NCI-H1436 (cell line): ENCODE results near the gene ELF2.
"Not testable (repeated sequence)": the region's sequence is repeated elsewhere in the genome, so short reads cannot be mapped to it uniquely, and the experiment has no call there.

Source experiments
- DNase-seq: peaks from one replicate; lab custom pipeline; 2025; lab: John Stamatoyannopoulos, UW

The ELF2 gene

DNA sequence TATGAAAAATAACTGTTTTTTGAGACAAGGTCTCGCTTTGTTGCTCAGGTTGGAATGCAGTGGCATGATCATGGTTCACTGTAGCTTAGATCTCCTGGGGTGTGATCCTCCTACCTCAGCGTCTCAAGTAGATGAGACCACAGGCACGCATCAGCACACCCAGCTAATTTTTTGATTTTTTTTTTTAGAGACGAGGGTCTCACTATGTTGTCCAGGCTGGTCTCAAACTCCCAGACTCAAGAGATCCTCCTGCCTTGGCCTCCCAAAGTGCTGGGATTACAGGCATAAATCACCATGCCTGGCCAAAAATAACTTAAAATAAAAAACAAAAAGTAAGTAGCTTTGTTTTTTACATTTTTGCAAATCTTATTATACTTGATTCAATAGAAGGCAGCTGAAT lies 98.1 kb downstream of the ELF2 start:
- no peak for DNase-seq

DNA sequence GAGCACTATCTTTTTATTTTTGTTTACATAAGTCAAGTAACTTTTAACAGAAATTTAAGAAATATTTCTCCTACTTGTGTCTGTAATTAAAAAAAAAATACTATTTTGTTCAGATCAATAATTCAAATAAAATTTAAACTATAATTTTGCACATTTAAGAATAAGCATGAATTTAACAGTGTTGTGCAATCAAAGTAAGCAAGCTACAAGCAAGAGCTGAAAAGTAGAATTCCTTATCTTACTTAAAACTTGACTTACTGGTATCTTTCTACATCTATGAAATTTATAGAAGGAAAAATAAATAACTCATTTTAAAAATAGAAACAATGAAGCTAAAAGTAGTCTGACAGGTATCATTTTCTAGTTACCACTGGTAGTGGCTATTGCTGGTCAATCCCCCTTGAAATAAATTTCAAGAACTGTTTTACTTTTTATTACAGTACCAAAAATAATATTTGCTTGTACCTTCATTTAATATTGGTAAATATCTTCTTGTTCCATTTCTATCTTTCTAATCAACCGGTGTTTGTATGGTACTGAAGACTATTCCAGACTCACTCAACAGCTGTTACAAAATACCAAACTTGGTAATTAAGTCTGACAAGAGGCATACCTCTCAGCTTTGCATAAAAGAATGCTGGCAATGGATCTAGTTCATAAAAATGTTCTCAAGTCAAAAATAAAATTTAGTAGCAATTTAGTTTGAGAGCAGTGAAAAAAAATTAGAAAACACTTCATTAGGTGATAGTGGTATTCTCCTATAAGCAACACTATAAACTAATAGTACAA lies 99.3 kb downstream of the ELF2 start:
- no peak for DNase-seq

GRCh38 chr4:139076016-139076744 lies 100.8 kb downstream of the ELF2 start:
- DNase-seq = no peak

DNA sequence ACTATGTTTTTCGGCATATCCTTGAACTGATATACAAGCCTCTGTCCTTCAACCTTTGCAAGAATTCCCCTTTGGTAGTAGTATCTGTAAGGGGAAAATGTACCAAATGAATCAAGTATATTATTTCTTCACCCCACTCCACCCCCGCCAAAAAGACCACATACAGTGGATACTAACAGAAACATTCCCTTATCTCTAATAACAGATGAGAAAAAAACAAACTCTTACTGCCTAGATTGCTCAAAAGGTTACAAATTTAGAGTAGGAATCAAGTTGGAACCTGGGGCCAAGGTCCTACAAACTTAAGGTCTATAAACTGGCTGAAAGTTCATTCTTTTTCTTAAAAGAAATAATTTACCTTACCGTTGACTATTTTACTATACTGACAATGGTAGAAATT lies 116.4 kb downstream of the ELF2 start:
- no peak for DNase-seq

- DNase-seq = not testable (repeated sequence)
These were observed 118.0 kb downstream of the ELF2 start for GRCh38 chr4:139059026-139059425.

DNA sequence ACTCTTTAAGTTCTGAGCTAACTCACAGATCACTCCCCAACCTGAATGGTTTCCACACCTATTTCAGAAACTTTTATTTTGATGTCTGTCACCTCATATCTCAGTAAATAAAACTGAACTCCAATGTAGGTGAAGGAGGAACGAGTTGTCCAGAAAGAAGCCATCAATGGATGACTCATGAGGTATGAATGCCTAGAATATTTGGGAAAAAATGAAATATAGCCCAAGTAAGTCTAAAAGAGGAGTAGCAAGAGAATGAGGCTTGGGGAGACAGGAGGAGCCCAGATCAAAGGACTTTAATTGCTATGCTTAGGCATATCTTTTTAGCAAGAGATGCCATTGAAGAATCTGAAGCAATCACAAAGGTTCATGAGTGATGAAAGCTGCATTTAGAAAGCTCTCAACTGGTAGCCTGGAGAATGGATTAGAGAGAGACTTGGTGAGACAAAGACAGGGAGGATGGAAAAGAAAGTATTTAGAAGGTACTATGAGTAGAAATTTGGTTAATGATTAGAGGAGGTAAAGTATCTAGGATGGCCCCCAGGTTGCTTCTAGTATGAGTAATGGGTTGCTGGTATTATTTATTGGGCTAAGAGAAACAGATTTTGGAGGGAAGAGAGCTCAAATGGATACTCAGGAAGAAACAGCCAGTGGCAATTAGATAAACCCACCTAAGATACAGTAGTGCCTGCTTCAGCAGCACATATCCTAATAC lies 122.1 kb downstream of the ELF2 start:
- no peak for DNase-seq

DNA sequence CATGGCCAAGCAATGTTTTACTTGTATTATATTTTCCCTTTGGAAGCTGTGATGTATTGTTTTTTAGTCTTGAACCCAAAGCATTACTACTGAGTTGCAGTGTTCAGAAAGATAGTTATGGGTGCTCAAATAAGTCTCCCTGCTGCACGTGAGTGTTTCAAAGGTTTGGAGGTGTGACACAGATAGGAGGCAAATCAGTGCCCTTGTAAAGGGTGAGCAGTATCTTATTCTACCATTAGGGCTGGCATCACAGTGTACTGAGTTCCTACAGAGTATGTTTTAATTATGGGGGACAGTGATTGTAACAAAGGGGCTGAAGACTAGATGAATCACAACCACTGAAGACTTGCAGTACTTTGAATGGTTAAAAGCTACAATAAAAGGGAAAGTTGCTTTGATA lies 123.1 kb downstream of the ELF2 start:
- no peak for DNase-seq

DNA sequence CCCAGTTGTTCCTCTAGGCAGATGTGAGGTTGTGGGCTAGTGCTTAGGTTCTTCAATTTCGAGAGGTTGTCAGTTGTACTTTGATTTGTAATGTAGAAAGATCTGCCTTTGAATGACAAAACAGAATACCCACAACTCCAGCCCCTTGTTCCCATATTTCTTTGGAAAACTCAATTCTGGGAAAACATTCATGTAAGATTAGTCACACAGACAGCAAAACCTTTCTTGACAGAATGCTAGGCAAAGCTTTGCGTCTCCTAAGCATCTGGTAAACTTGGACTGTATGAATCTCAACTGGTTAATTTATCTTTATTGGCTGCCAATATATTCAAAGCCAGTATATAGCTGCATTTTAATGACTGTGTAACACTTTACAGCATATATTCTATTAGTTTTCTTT lies 126.6 kb downstream of the ELF2 start:
- DNase-seq = no peak

GRCh38 chr4:139048026-139048425 lies 129.0 kb downstream of the ELF2 start:
- no peak for DNase-seq

- no peak for DNase-seq
These were observed 132.7 kb downstream of the ELF2 start for GRCh38 chr4:139044291-139044690.

DNA sequence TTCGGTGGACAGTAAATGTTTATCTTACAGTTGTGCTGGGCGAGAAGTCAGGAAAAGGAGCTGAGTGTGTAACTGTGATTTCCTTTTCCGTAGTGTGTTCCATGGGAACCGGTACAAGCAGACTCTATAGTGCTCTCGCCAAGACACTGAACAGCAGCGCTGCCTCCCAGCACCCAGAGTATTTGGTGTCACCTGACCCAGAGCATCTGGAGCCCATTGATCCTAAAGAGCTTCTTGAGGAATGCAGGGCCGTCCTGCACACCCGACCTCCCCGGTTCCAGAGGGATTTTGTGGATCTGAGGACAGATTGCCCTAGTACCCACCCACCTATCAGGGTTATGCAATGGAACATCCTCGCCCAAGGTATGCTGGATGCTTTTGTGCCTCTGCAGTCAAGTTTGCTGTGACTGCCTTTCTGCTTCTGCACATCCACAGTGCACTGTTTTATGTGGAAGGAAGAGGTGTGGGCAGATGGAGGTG lies 134.0 kb downstream of the ELF2 start:
- no peak for DNase-seq

GRCh38 chr4:139038874-139039443 lies 138.1 kb downstream of the ELF2 start:
- no peak for DNase-seq

GRCh38 chr4:139036885-139037284 lies 140.1 kb downstream of the ELF2 start:
- DNase-seq = no peak

DNA sequence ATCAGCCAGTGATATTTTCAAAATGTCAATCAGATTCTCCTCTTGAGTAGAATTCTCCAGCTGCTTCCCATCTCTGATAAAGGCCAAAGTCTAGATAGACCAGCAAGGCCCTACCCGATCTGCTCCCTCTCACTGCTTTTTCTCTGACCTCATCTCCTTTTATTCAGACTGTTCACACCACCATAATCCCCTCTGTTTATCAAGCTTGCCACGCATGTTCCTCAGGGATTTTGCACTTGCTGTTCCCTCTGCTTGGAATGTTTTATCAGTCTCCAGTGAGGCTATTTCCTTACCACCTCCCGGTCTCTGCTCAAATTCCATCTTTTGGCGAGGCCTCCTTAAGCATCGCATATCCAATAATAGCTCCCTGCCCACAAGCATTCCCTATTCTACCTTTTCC lies 141.4 kb downstream of the ELF2 start:
- DNase-seq = no peak

DNA sequence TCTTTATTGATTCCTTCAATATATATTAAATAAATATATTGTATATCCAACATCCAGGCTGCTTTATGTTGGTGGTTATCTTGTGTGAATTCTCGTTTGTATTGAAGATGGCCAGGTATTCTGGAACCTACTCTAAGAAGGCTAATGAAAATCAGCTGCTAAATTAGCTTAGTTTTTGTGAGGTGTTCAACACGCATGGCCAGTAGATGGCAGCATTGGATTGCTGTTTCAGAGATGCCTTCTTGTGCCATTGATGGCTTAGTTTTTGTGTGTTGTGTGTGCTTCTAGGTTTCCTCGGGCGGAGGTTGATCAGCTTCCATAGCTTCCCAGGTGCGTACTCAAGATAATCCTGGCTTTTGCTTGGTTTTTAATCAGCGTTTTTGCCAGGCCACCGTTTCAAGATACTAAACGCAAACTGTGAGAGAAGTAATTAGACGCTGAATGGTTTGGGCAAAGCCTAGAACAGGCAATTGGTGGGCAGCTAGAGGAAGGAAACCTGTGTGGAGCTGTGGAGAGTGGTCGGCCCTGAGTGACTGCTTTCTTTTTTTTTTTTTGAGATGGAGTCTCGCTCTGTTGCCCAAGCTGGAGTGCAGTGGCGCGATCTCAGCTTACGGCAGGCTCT lies 146.3 kb downstream of the ELF2 start:
- DNase-seq = peak; percentile 73

GRCh38 chr4:139029866-139030363 lies 147.1 kb downstream of the ELF2 start:
- DNase-seq = not testable (repeated sequence)

DNA sequence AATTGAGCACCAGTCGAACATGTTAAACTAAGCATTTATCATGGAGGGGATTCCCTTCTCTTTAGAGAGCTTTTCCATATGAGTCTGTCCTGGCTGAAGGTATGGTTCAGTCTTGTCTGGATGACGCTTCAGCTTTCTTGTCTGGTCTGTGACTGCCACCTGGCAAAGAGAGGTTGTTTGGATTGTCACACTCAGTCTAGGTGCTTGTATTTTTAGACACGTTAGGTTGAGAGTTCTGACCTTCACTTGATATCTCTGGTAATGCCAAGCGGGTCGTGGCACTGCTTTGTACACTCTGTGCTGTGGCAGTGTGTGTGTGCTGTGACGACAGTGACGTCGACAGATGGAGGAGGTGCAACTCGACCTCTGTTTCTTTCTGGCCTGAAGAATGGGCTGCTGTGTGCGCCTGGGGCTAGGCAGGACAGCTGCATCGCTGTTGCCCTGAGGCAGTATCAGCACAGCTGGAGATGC lies 148.8 kb downstream of the ELF2 start:
- DNase-seq = no peak

DNA sequence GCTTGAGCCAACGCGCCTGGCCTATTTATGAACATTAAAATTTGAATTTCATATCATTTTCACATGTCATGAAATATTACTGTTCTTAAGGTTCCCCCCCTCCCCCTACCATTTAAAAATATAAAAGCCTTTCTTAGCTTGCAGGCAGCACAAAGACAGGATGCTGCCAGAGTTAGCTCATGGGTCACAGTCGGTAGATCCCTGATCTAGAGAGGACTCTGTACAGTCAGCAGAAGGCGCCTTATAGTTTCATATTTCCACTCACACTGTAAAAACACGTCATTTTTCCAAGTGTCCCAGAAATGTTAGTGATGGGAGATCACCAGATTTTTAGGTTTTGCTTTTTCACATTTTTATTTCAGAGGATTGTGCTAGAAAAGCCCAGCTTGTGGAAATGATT lies 149.2 kb downstream of the ELF2 start:
- no peak for DNase-seq

DNA sequence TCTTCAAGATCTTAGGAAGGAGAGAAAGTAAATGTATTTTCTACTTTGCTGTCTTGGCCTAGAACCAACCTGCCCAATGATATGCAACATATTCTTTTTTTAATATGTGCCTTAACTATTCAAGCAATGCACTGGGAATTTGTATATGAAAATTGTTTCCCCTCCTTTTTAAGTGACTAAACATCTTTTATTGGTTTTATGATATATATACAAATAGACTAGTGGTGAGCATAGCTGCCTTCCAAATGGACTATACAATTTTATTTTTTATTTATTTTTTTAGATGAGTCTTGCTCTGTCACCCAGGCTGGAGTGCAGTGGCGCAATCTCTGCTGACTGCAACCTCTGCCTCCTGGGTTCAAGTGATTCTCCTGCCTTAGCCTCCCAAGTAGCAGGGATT lies 151.2 kb downstream of the ELF2 start:
- DNase-seq = no peak

GRCh38 chr4:139024686-139025085 lies 152.3 kb downstream of the ELF2 start:
- DNase-seq = no peak

DNA sequence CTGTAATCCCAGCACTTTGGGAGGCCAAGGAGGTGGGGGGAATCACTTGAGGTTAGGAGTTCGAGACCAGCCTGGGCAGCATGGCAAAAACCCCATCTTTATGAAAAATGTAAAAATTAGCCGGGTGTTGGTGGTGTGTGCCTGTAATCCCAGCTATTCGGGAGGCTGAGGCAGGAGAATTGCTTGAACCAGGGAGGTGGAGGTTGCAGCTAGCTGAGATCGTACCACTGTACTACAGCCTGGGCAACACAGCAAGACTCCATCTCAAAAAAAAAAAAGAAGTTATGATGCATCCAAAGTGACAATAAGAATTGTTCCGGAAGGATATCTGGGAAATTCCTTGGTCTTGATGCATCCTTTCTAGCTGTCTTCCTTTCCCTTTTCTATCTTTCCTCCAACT lies 154.2 kb downstream of the ELF2 start:
- no peak for DNase-seq

GRCh38 chr4:139021071-139021470 lies 155.9 kb downstream of the ELF2 start:
- not testable (repeated sequence) for DNase-seq
